Mesenchymal stem cell (in vitro differentiated cells and primary cell): ENCODE data around the gene ATP8A1.

ENCODE experiments used
- DNase-seq: peaks from one replicate; pipeline ENCODE4 v3.0.0-alpha.2; 2013
- H2AFZ ChIP-seq: one replicate; pipeline ENCODE4 v1.6.1; 2013; ENCODE audit warnings: low read depth, mild to moderate bottlenecking, control low read depth, inconsistent platforms, low read length, moderate library complexity
- H2AK5ac ChIP-seq: 2 replicates; pipeline ENCODE4 v1.6.1; 2013; ENCODE audit warnings: low read length, moderate library complexity, mild to moderate bottlenecking, inconsistent platforms; ENCODE audit not compliant: severe bottlenecking
- H2BK120ac ChIP-seq: one replicate; pipeline ENCODE4 v1.6.1; 2013; ENCODE audit warnings: low read depth, mild to moderate bottlenecking, inconsistent platforms, low read length, moderate library complexity
- H2BK12ac ChIP-seq, 2 experiments: one replicate each; pipeline ENCODE4 v1.6.1; 2013; ENCODE audit warnings: inconsistent platforms in 2 of 2, low read length in 2 of 2, mild to moderate bottlenecking in 2 of 2, moderate library complexity in 2 of 2, control low read depth in 1 of 2
- H2BK15ac ChIP-seq: one replicate; pipeline ENCODE4 v1.6.1; 2013; ENCODE audit warnings: mild to moderate bottlenecking, low read depth, inconsistent platforms; ENCODE audit not compliant: poor library complexity, severe bottlenecking
- H2BK5ac ChIP-seq: 2 replicates; pipeline ENCODE4 v1.6.1; 2013; ENCODE audit warnings: low read depth, mild to moderate bottlenecking, low read length, control low read depth, inconsistent platforms; ENCODE audit not compliant: poor library complexity, severe bottlenecking
- H3K14ac ChIP-seq, 2 experiments: one replicate each; pipeline ENCODE4 v1.6.1; 2013; ENCODE audit warnings: inconsistent platforms in 2 of 2, low read length in 2 of 2, control low read depth in 1 of 2, mild to moderate bottlenecking in 1 of 2, moderate library complexity in 1 of 2
- H3K18ac ChIP-seq, 2 experiments: one replicate each; pipeline ENCODE4 v1.6.1; 2013; ENCODE audit warnings: inconsistent platforms in 2 of 2, low read length in 2 of 2, control low read depth in 1 of 2, low read depth in 1 of 2, mild to moderate bottlenecking in 1 of 2
- H3K23ac ChIP-seq, 2 experiments: one replicate each; pipeline ENCODE4 v1.6.1; 2013; ENCODE audit warnings: inconsistent platforms in 2 of 2, low read length in 2 of 2, mild to moderate bottlenecking in 2 of 2, moderate library complexity in 2 of 2, control low read depth in 1 of 2
- H3K27ac ChIP-seq: 2 replicates; pipeline ENCODE4 v1.5.1; 2013; ENCODE audit warnings: mild to moderate bottlenecking, moderate library complexity, low read length, control low read depth, inconsistent platforms; ENCODE audit not compliant: poor library complexity, severe bottlenecking
- H3K27me3 ChIP-seq, 2 experiments: 2 replicates each; pipeline versions ENCODE4 v1.6.1 to v1.7.0; 2013; ENCODE audit warnings: low read length in 2 of 2, mild to moderate bottlenecking in 2 of 2, moderate library complexity in 2 of 2, control low read depth in 1 of 2, inconsistent platforms in 1 of 2; ENCODE audit not compliant: control insufficient read depth in 1 of 2, insufficient read depth in 1 of 2
- H3K36me3 ChIP-seq, 2 experiments: 2 replicates each; pipeline versions ENCODE4 v1.6.1 to v1.7.0; 2013; ENCODE audit warnings: low read length in 2 of 2, control low read depth in 1 of 2, inconsistent platforms in 1 of 2, low read depth in 1 of 2, mild to moderate bottlenecking in 1 of 2; ENCODE audit not compliant: insufficient read depth in 2 of 2, control insufficient read depth in 1 of 2
- H3K4ac ChIP-seq, 2 experiments: one replicate each; pipeline ENCODE4 v1.6.1; 2013; ENCODE audit warnings: inconsistent platforms in 2 of 2, low read length in 2 of 2, mild to moderate bottlenecking in 2 of 2, moderate library complexity in 2 of 2, control low read depth in 1 of 2, low read depth in 1 of 2
- H3K4me1 ChIP-seq: 2 replicates; pipeline ENCODE4 v1.6.1; 2013; ENCODE audit warnings: low read depth, low read length, control low read depth; ENCODE audit not compliant: control insufficient read depth, insufficient read depth
- H3K4me2 ChIP-seq: 2 replicates; pipeline ENCODE4 v1.6.1; 2013; ENCODE audit warnings: low read length, mild to moderate bottlenecking, inconsistent platforms; ENCODE audit not compliant: poor library complexity, severe bottlenecking
- H3K4me3 ChIP-seq, 2 experiments: 2 replicates each; pipeline versions ENCODE4 v1.5.1 to v1.7.0; 2013; ENCODE audit warnings: low read length in 2 of 2, mild to moderate bottlenecking in 2 of 2, control low read depth in 1 of 2, low read depth in 1 of 2; ENCODE audit not compliant: insufficient read depth in 1 of 2
- H3K79me1 ChIP-seq: replicated peaks from 2 replicates; pipeline ENCODE4 v1.6.1; 2013; ENCODE audit warnings: mild to moderate bottlenecking, control low read depth, low read length, inconsistent platforms; ENCODE audit not compliant: poor library complexity, severe bottlenecking
- H3K9ac ChIP-seq: 2 replicates; pipeline ENCODE4 v1.7.0; 2013; ENCODE audit warnings: mild to moderate bottlenecking, low read length, moderate library complexity
- H3K9me3 ChIP-seq: 2 replicates; pipeline ENCODE4 v1.7.0; 2013; ENCODE audit warnings: mild to moderate bottlenecking, low read length; ENCODE audit not compliant: control insufficient read depth
- H4K8ac ChIP-seq: one replicate; pipeline ENCODE4 v1.6.1; 2013; ENCODE audit warnings: inconsistent platforms, mild to moderate bottlenecking, low read length, moderate library complexity
- H4K91ac ChIP-seq: one replicate; pipeline ENCODE4 v1.6.1; 2013; ENCODE audit warnings: mild to moderate bottlenecking, low read length, inconsistent platforms
- WGBS: methylation state at CpG from one replicate; pipeline ENCODE4 v1.1.7; 2013; ENCODE audit warnings: mixed read lengths; 5-methylcytosine and 5-hydroxymethylcytosine counted together

The ATP8A1 gene

GRCh38 chr4:42625329-42625728 lies 31.6 kb downstream of the ATP8A1 start:
- no peak overlapping the region for H4K8ac ChIP-seq
- no peak overlapping the region for H3K23ac ChIP-seq
- no peak overlapping the region for H4K91ac ChIP-seq
- H3K9ac ChIP-seq = no peak overlapping the region
- no peaks in the 10 kb centered on the region for H3K9me3 ChIP-seq
- no peak for DNase-seq
- H3K27me3 ChIP-seq = peaks cover 0 to 6% of the 10 kb centered on the region in 2 experiments
- H2AK5ac ChIP-seq = no peak overlapping the region
- H3K4me3 ChIP-seq = no peak overlapping the region
- no peak overlapping the region for H3K27ac ChIP-seq
- no peak overlapping the region for H3K14ac ChIP-seq
- no peaks in the 10 kb centered on the region for H3K4me1 ChIP-seq
- 70% methylated on average over 4 of the region's 4 CpGs for WGBS
- no peaks in the 10 kb centered on the region for H3K36me3 ChIP-seq
- no peak overlapping the region for H2BK120ac ChIP-seq
- no peak overlapping the region for H2BK12ac ChIP-seq
- no peak overlapping the region for H2BK15ac ChIP-seq
- H3K4me2 ChIP-seq = no peak overlapping the region
- H3K4ac ChIP-seq = no peak overlapping the region
- H3K79me1 ChIP-seq = no peaks in the 10 kb centered on the region
- no peak overlapping the region for H2AFZ ChIP-seq
- no peak overlapping the region for H2BK5ac ChIP-seq
- H3K18ac ChIP-seq = no peak overlapping the region

GRCh38 chr4:42624551-42624950 lies 32.4 kb downstream of the ATP8A1 start:
- no peak overlapping the region for H2BK5ac ChIP-seq
- no peak overlapping the region for H3K4me3 ChIP-seq
- H4K8ac ChIP-seq = no peak overlapping the region
- H2AFZ ChIP-seq = no peak overlapping the region
- H3K23ac ChIP-seq = no peak overlapping the region
- no peak overlapping the region for H2BK15ac ChIP-seq
- no peak overlapping the region for H2AK5ac ChIP-seq
- H3K9ac ChIP-seq = no peak overlapping the region
- H3K18ac ChIP-seq = no peak overlapping the region
- DNase-seq = no peak
- H3K36me3 ChIP-seq = no peaks in the 10 kb centered on the region
- no peak overlapping the region for H2BK120ac ChIP-seq
- H4K91ac ChIP-seq = no peak overlapping the region
- no peak overlapping the region for H3K4ac ChIP-seq
- WGBS = no CpG with 5 or more reads among the region's 3 CpGs
- no peak overlapping the region for H3K14ac ChIP-seq
- no peak overlapping the region for H3K27ac ChIP-seq
- no peaks in the 10 kb centered on the region for H3K79me1 ChIP-seq
- H3K9me3 ChIP-seq = no peaks in the 10 kb centered on the region
- no peaks in the 10 kb centered on the region for H3K4me1 ChIP-seq
- H3K27me3 ChIP-seq = peaks cover 0 to 6% of the 10 kb centered on the region in 2 experiments
- H2BK12ac ChIP-seq = no peak overlapping the region
- no peak overlapping the region for H3K4me2 ChIP-seq

GRCh38 chr4:42618023-42618422 lies 38.9 kb downstream of the ATP8A1 start:
- no peak overlapping the region for H2AFZ ChIP-seq
- H2BK12ac ChIP-seq = no peak overlapping the region
- no peaks in the 10 kb centered on the region for H3K9me3 ChIP-seq
- no peak overlapping the region for H3K9ac ChIP-seq
- no peak overlapping the region for H3K4me3 ChIP-seq
- no peak overlapping the region for H2AK5ac ChIP-seq
- no peak overlapping the region for H4K8ac ChIP-seq
- H2BK15ac ChIP-seq = no peak overlapping the region
- no peak overlapping the region for H3K23ac ChIP-seq
- H3K18ac ChIP-seq = no peak overlapping the region
- H3K27ac ChIP-seq = no peak overlapping the region
- WGBS = 90% methylated on average over 1 of the region's 2 CpGs
- H2BK120ac ChIP-seq = no peak overlapping the region
- no peak for DNase-seq
- H3K36me3 ChIP-seq = no peaks in the 10 kb centered on the region
- H3K27me3 ChIP-seq = no peaks in the 10 kb centered on the region
- H3K4me2 ChIP-seq = no peak overlapping the region
- H3K4ac ChIP-seq = no peak overlapping the region
- no peaks in the 10 kb centered on the region for H3K79me1 ChIP-seq
- no peak overlapping the region for H4K91ac ChIP-seq
- no peak overlapping the region for H2BK5ac ChIP-seq
- H3K14ac ChIP-seq = no peak overlapping the region
- H3K4me1 ChIP-seq = no peaks in the 10 kb centered on the region

- Histone ChIP-seq H3K27ac (no peak overlapping the region), H4K8ac (no peak overlapping the region), H3K79me1 (no peaks in the 10 kb centered on the region), H3K36me3 (no peaks in the 10 kb centered on the region), H2AK5ac (no peak overlapping the region), H2AFZ (no peak overlapping the region), H3K23ac (no peak overlapping the region), H3K18ac (no peak overlapping the region), H4K91ac (no peak overlapping the region), H3K4me2 (no peak overlapping the region), H3K4ac (no peak overlapping the region), H3K9me3 (no peaks in the 10 kb centered on the region), H3K27me3 (no peaks in the 10 kb centered on the region), H2BK15ac (no peak overlapping the region), H3K9ac (no peak overlapping the region), H2BK5ac (no peak overlapping the region), H2BK12ac (no peak overlapping the region), H3K4me3 (no peak overlapping the region), H3K14ac (no peak overlapping the region), H3K4me1 (no peaks in the 10 kb centered on the region), H2BK120ac (no peak overlapping the region)
- no peak for DNase-seq
- WGBS = 100% methylated on average over 1 of the region's 2 CpGs
Observed at GRCh38 chr4:42617030-42617429, 39.9 kb downstream of the ATP8A1 start.
